K562 (cell line): ENCODE data around the gene LCA5L. TPM values are rescaled to one million over a fixed set of nuclear protein-coding genes. Genes with fewer than 3 reads are reported as not detected.

Experiments
- ATF4 ChIP-seq: fragments of 450-650 bp; formaldehyde crosslinking; IDR thresholded peaks from 2 replicates; pipeline ENCODE4 v1.4.0; 2022; ENCODE audit warnings: mild to moderate bottlenecking, moderate library complexity
- CEBPG ChIP-seq, 3 experiments: fragments of 200-800 bp in 1 of 3; sonication (Bioruptor generic) in 1 of 3; sonication (generic) in 1 of 3; formaldehyde crosslinking in 1 of 3; IDR thresholded peaks in 2 of 3; conservative IDR thresholded peaks in 1 of 3; 2 replicates each; pipeline versions ENCODE4 v1.6.1 to v1.8.0; 2016 to 2022; ENCODE audit warnings: missing compliant biosample characterization in 2 of 3, missing genetic modification characterization in 2 of 3, mild to moderate bottlenecking in 1 of 3, missing genetic modification reagents in 1 of 3
- DNMT1 ChIP-seq: fragments of 450-650 bp; IDR thresholded peaks from 2 replicates; pipeline ENCODE4 v1.6.1; 2016; ENCODE audit warnings: antibody characterized with exemption, mild to moderate bottlenecking
- EGR1 ChIP-seq: fragments of 450-650 bp; conservative IDR thresholded peaks from 2 replicates; pipeline ENCODE4 v1.6.1; 2017; ENCODE audit warnings: mild to moderate bottlenecking
- FOSL1 ChIP-seq: fragments of 200-800 bp; sonication (Bioruptor generic); conservative IDR thresholded peaks from 2 replicates; pipeline ENCODE4 v1.6.1; 2016; ENCODE audit warnings: missing genetic modification characterization, missing compliant biosample characterization
- HNRNPL ChIP-seq: fragments of 200-400 bp; formaldehyde crosslinking; IDR thresholded peaks from 2 replicates; pipeline ENCODE4 v1.6.1; 2017; ENCODE audit warnings: low read depth, mild to moderate bottlenecking, low read length
- NONO ChIP-seq, 2 experiments: fragments of 200-400 bp in 1 of 2; fragments of 450-650 bp in 1 of 2; formaldehyde crosslinking in 1 of 2; IDR thresholded peaks; 2 replicates each; pipeline ENCODE4 v1.6.1; 2017; ENCODE audit warnings: low read depth in 2 of 2, mild to moderate bottlenecking in 2 of 2, moderate library complexity in 2 of 2, low read length in 1 of 2
- NR3C1 ChIP-seq: sonication (generic); formaldehyde crosslinking; IDR thresholded peaks from 2 replicates; pipeline ENCODE4 v1.8.1; 2022; ENCODE audit warnings: missing genetic modification reagents
- TAF1 ChIP-seq: IDR thresholded peaks from 2 replicates; pipeline ENCODE4 v1.6.1; 2011; ENCODE audit warnings: mild to moderate bottlenecking, low read length, moderate library complexity; ENCODE audit not compliant: insufficient read depth, control insufficient read depth, severe bottlenecking; ENCODE audit errors: extremely low read depth
- TAL1 ChIP-seq: fragments of 450-650 bp; IDR thresholded peaks from 2 replicates; pipeline ENCODE4 v1.6.1; 2016; ENCODE audit warnings: mild to moderate bottlenecking
- ZEB2 ChIP-seq: fragments of 450-650 bp; IDR thresholded peaks from 2 replicates; pipeline ENCODE4 v1.6.1; 2016
- ZFP36 ChIP-seq: fragments of 150-350 bp; IDR thresholded peaks from 2 replicates; pipeline ENCODE4 v1.6.1; 2018; ENCODE audit warnings: low read length, low read depth; ENCODE audit not compliant: partially characterized antibody
- ZNF124 ChIP-seq: sonication (generic); formaldehyde crosslinking; IDR thresholded peaks from 2 replicates; pipeline ENCODE4 v1.8.1; 2022; ENCODE audit warnings: missing genetic modification reagents
- ZNF384 ChIP-seq: IDR thresholded peaks from 2 replicates; pipeline ENCODE4 v1.6.1; 2012; ENCODE audit warnings: low read depth, low read length, improper control_type of control experiment
- ZNF561 ChIP-seq: fragments of 450-650 bp; formaldehyde crosslinking; conservative IDR thresholded peaks from 2 replicates; pipeline ENCODE4 v1.4.0; 2020; ENCODE audit warnings: mild to moderate bottlenecking, moderate library complexity
- ZZZ3 ChIP-seq: fragments of 450-650 bp; IDR thresholded peaks from 2 replicates; pipeline ENCODE4 v1.6.1; 2016; ENCODE audit warnings: antibody characterized with exemption, mild to moderate bottlenecking, moderate library complexity
- polyA plus RNA-seq, 8 experiments: library from polyadenylated mRNA; depleted of rRNA in 4 of 8; stranded (reverse) in 5 of 8; unstranded in 3 of 8; fragments of >200 nt; fragmentation: Nextera tagmentation in 2 of 8; fragmentation: Illumina TruSeq in 1 of 8; extraction: Ambion mirVana in 2 of 8; extraction: Trizol in 1 of 8; gene quantifications; 2 replicates each; pipeline versions ENCODE4 v1.2.1 to v1.2.3, GENCODE V29; 2011 to 2014; ENCODE audit warnings: inconsistent platforms in 1 of 8, missing spikeins in 1 of 8
- total RNA-seq, 7 experiments: library from RNA; depleted of rRNA in 6 of 7; stranded (reverse); fragments of >200 nt in 6 of 7; fragmentation: Illumina TruSeq in 2 of 7; extraction: Trizol in 2 of 7; gene quantifications; 2 replicates each; pipeline versions ENCODE4 v1.2.1 to v1.2.3, GENCODE V29; 2011 to 2021; ENCODE audit warnings: low replicate concordance in 1 of 7
- TF ChIP-seq, protein P1 (sequence below), 2 experiments: fragments of 200-800 bp in 1 of 2; sonication (Bioruptor generic) in 1 of 2; sonication (generic) in 1 of 2; formaldehyde crosslinking in 1 of 2; IDR thresholded peaks in 1 of 2; conservative IDR thresholded peaks in 1 of 2; 2 replicates each; pipeline versions ENCODE4 v1.5.0 to v1.6.1; 2016 to 2020; ENCODE audit warnings: missing compliant biosample characterization in 1 of 2, missing genetic modification characterization in 1 of 2, missing genetic modification reagents in 1 of 2
- TF ChIP-seq, protein P2 (sequence below): fragments of 450-650 bp; IDR thresholded peaks from 2 replicates; pipeline ENCODE4 v1.6.1; 2016; ENCODE audit warnings: low read depth, mild to moderate bottlenecking, moderate library complexity
- TF ChIP-seq, protein P3 (sequence below): fragments of 250-450 bp; sonication (Bioruptor Pico); IDR thresholded peaks from 2 replicates; pipeline ENCODE4 v1.4.0; 2020; ENCODE audit warnings: mild to moderate bottlenecking, moderate library complexity, borderline replicate concordance

Gene LCA5L
- total and polyA plus RNA-seq, 9 of the 15 experiments (the other 6 are each of a cell fraction or from before 2014, with no cell fraction given), result 1.8 to 4.9 (median 3.8) TPM

- TF ChIP-seq TAF1, result peak; percentile 60
- peak; percentile 50; a peak in 1 of 4 replicates for TF ChIP-seq NONO (IDR thresholded peaks at IDR 0.05; ENCODE audit: low read depth in 2 of 2, low read length in 1 of 2)
- peak; percentile 69; the same call in 1 of the 2 replicates for TF ChIP-seq NR3C1 (CRISPR knock-in tag)
- TF ChIP-seq DNMT1, result no peak
- TF ChIP-seq FOSL1, result peak; percentile 31; the same call in 1 of the 2 replicates
- TF ChIP-seq CEBPG (CRISPR knock-in tag; IDR thresholded peaks at IDR 0.05), result no peak
- TF ChIP-seq CEBPG (tag; conservative IDR thresholded peaks at IDR 0.05 in 1 of 2, IDR thresholded peaks at IDR 0.05 in 1 of 2), result no peak
- no peak for TF ChIP-seq ZEB2
- TF ChIP-seq ZNF384, result peak; percentile 74
- TF ChIP-seq, protein P1, sequence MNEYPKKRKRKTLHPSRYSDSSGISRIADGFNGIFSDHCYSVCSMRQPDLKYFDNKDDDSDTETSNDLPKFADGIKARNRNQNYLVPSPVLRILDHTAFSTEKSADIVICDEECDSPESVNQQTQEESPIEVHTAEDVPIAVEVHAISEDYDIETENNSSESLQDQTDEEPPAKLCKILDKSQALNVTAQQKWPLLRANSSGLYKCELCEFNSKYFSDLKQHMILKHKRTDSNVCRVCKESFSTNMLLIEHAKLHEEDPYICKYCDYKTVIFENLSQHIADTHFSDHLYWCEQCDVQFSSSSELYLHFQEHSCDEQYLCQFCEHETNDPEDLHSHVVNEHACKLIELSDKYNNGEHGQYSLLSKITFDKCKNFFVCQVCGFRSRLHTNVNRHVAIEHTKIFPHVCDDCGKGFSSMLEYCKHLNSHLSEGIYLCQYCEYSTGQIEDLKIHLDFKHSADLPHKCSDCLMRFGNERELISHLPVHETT (CRISPR knock-in tag; conservative IDR thresholded peaks at IDR 0.05 in 1 of 2, IDR thresholded peaks at IDR 0.05 in 1 of 2), result peak in 1 of 2 experiments; percentile 85; a peak in 2 of 4 replicates
- no peak; the same call in 1 of the 2 replicates for TF ChIP-seq ATF4 (CRISPR knock-in tag)
- no peak for TF ChIP-seq TAL1
- no peak for TF ChIP-seq ZNF124 (CRISPR knock-in tag)
- TF ChIP-seq, protein P2, sequence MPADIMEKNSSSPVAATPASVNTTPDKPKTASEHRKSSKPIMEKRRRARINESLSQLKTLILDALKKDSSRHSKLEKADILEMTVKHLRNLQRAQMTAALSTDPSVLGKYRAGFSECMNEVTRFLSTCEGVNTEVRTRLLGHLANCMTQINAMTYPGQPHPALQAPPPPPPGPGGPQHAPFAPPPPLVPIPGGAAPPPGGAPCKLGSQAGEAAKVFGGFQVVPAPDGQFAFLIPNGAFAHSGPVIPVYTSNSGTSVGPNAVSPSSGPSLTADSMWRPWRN, result no peak
- no peak for TF ChIP-seq HNRNPL
- TF ChIP-seq, protein P3, sequence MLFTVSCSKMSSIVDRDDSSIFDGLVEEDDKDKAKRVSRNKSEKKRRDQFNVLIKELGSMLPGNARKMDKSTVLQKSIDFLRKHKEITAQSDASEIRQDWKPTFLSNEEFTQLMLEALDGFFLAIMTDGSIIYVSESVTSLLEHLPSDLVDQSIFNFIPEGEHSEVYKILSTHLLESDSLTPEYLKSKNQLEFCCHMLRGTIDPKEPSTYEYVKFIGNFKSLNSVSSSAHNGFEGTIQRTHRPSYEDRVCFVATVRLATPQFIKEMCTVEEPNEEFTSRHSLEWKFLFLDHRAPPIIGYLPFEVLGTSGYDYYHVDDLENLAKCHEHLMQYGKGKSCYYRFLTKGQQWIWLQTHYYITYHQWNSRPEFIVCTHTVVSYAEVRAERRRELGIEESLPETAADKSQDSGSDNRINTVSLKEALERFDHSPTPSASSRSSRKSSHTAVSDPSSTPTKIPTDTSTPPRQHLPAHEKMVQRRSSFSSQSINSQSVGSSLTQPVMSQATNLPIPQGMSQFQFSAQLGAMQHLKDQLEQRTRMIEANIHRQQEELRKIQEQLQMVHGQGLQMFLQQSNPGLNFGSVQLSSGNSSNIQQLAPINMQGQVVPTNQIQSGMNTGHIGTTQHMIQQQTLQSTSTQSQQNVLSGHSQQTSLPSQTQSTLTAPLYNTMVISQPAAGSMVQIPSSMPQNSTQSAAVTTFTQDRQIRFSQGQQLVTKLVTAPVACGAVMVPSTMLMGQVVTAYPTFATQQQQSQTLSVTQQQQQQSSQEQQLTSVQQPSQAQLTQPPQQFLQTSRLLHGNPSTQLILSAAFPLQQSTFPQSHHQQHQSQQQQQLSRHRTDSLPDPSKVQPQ, result no peak
- TF ChIP-seq ZFP36, result no peak
- no peak for TF ChIP-seq ZZZ3
- TF ChIP-seq EGR1, result peak; percentile 76
- TF ChIP-seq ZNF561 (CRISPR knock-in tag), result no peak
Measured at GRCh38 chr21:39445321-39446269, at the start of gene LCA5L (continued).
